Measurements from ENCODE around the gene POLR3K.
"Not testable (repeated sequence)": the region's sequence is repeated elsewhere in the genome, so short reads cannot be mapped to it uniquely, and the experiment has no call there.

Gene POLR3K

DNA sequence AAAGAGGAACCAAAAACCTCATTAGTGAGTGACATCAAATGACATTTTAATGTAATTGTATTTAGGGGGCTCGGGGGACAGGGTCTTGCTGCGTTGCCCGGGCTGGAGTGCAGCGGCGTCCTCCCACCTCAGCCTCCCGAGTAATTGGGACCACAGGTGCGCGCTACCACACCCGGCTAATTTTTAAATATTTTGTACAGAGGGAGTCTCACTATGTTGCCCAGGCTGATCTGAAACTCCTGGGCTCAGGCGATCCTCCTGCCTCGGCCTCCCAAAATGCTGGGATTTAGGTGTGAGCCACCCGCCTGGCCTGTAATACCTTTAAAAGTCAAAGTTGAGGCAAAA is 801 bp upstream of the POLR3K start:
- no peak for DNase-seq
- peak overlapping the region; percentile 73 for H2AFZ ChIP-seq (ENCODE audit: low read length)
- no peaks in the 10 kb centered on the region for H4K20me1 ChIP-seq (ENCODE audit: insufficient read depth, low read length)
- no peaks in the 10 kb centered on the region for H3K9me3 ChIP-seq (replicated peaks; ENCODE audit: insufficient read depth, low read length)
- peaks cover 8% of the 10 kb centered on the region for H3F3A ChIP-seq (ENCODE audit: insufficient read depth, low read length)
- H3K27me3 ChIP-seq (replicated peaks; ENCODE audit: insufficient read depth, low read length), result no peaks in the 10 kb centered on the region
- peaks cover 57% of the 10 kb centered on the region for H3K79me2 ChIP-seq (ENCODE audit: low read length)
- TF ChIP-seq EZH2 (optimal IDR thresholded peaks at IDR 0.05; ENCODE audit: low read depth, low read length), result no peak
- H3K27ac ChIP-seq (ENCODE audit: low read length), result peak overlapping the region; percentile 5; the same call in 1 of the 2 replicates
- peak overlapping the region; percentile 76 for H3K9ac ChIP-seq (ENCODE audit: low read length)
- H3K9me2 ChIP-seq (replicated peaks; ENCODE audit: insufficient read depth, low read length), result no peaks in the 10 kb centered on the region
- peak overlapping the region; percentile 71 for H3K4me2 ChIP-seq (ENCODE audit: low read depth, low read length)
- peak overlapping the region; percentile 78 for H3K4me3 ChIP-seq (ENCODE audit: low read length)
- peaks cover 7% of the 10 kb centered on the region; the same call in 1 of the 2 replicates for H3K4me1 ChIP-seq (ENCODE audit: low read length)
- H3K36me3 ChIP-seq (replicated peaks; ENCODE audit: insufficient read depth, low read length), result peaks cover 7% of the 10 kb centered on the region; the same call in 1 of the 2 replicates

DNA sequence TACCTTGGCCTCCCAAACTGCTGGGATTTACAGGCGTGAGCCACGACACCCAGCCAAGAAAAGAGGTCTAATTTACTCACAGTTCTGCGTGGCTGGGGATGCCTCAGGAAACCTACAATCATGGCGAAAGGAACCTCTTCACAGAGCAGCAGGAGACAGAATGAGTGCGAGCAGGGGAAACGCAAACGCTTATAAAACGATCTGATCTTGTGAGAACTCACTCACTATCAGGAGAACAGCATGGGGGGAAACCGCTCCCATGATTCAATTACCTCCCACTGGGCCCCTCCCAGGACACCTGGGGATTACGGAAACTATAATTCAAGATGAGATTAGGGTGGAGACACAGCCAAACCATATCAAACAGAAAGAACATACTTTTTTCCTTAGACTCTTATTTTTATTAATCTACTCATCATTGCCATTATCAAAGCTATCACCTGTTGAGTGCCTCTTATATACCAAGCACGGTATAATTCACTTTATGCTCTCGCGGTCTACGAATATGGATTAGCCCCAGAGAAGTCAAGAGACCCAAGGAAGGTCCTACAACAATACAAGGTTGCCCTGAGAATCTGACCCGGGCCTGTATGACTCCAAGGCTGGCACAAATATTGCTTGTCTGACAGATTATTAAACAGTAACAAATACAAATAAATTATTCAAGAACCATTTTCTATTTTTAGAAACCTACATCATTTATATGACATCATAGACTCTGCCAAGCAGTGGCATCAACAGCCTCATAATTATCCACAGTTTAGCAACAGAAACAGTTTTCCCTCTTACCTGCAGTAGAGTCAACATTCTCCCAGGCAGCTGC is 2.4 kb downstream of the POLR3K start:
- Histone ChIP-seq H3K27ac (ENCODE audit: low read length) (no peak overlapping the region), H3K36me3 (replicated peaks; ENCODE audit: insufficient read depth, low read length) (peaks cover 5% of the 10 kb centered on the region; the same call in 1 of the 2 replicates), H3K9me2 (replicated peaks; ENCODE audit: insufficient read depth, low read length) (no peaks in the 10 kb centered on the region), H3K4me3 (ENCODE audit: low read length) (no peak overlapping the region), H3K79me2 (ENCODE audit: low read length) (peaks cover 74% of the 10 kb centered on the region), H3K9ac (ENCODE audit: low read length) (no peak overlapping the region), H3K4me1 (ENCODE audit: low read length) (peaks cover 7% of the 10 kb centered on the region; the same call in 1 of the 2 replicates), H3F3A (ENCODE audit: insufficient read depth, low read length) (peaks cover 8% of the 10 kb centered on the region), H3K4me2 (ENCODE audit: low read depth, low read length) (peak overlapping the region; percentile 5; the same call in 1 of the 2 replicates), H3K27me3 (replicated peaks; ENCODE audit: insufficient read depth, low read length) (no peaks in the 10 kb centered on the region), H2AFZ (ENCODE audit: low read length) (no peak overlapping the region), H4K20me1 (ENCODE audit: insufficient read depth, low read length) (no peaks in the 10 kb centered on the region), H3K9me3 (replicated peaks; ENCODE audit: insufficient read depth, low read length) (no peaks in the 10 kb centered on the region)
- no peak for TF ChIP-seq EZH2phosphoT487 (IDR thresholded peaks at IDR 0.05; ENCODE audit: low read length)
- TF ChIP-seq, protein P1, sequence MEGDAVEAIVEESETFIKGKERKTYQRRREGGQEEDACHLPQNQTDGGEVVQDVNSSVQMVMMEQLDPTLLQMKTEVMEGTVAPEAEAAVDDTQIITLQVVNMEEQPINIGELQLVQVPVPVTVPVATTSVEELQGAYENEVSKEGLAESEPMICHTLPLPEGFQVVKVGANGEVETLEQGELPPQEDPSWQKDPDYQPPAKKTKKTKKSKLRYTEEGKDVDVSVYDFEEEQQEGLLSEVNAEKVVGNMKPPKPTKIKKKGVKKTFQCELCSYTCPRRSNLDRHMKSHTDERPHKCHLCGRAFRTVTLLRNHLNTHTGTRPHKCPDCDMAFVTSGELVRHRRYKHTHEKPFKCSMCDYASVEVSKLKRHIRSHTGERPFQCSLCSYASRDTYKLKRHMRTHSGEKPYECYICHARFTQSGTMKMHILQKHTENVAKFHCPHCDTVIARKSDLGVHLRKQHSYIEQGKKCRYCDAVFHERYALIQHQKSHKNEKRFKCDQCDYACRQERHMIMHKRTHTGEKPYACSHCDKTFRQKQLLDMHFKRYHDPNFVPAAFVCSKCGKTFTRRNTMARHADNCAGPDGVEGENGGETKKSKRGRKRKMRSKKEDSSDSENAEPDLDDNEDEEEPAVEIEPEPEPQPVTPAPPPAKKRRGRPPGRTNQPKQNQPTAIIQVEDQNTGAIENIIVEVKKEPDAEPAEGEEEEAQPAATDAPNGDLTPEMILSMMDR (IDR thresholded peaks at IDR 0.05; ENCODE audit: low read length), result no peak
- no peak for TF ChIP-seq EZH2 (optimal IDR thresholded peaks at IDR 0.05; ENCODE audit: low read depth, low read length)
- DNase-seq, result no peak

DNA sequence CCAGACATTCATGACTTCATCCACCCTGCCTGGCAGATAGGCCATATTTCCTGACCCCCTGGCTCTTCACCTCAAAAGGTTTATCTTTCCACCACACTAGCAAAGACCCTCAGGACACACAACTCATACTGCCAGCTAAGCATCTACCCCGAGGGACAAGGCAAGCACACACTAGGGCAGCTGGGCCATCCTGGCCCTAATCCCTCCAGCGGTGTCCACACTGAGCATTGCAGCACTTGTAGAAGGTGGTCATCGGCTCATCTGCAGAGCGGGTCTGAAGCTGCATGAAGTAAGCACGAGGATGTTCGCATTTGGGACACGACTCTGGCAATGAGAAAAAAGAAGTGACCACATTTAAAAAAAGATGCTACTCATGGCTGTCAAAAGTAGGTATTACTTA is 6.2 kb downstream of the POLR3K start:
- Histone ChIP-seq H3K27ac (ENCODE audit: low read length) (no peak overlapping the region), H3K79me2 (ENCODE audit: low read length) (peaks cover 66% of the 10 kb centered on the region), H4K20me1 (ENCODE audit: insufficient read depth, low read length) (no peaks in the 10 kb centered on the region), H2AFZ (ENCODE audit: low read length) (no peak overlapping the region), H3K27me3 (replicated peaks; ENCODE audit: insufficient read depth, low read length) (no peaks in the 10 kb centered on the region), H3K36me3 (replicated peaks; ENCODE audit: insufficient read depth, low read length) (peaks cover 5% of the 10 kb centered on the region; the same call in 1 of the 2 replicates), H3K4me2 (ENCODE audit: low read depth, low read length) (no peak overlapping the region), H3K4me1 (ENCODE audit: low read length) (peaks cover 7% of the 10 kb centered on the region; the same call in 1 of the 2 replicates), H3K9ac (ENCODE audit: low read length) (no peak overlapping the region), H3F3A (ENCODE audit: insufficient read depth, low read length) (no peaks in the 10 kb centered on the region), H3K9me2 (replicated peaks; ENCODE audit: insufficient read depth, low read length) (no peaks in the 10 kb centered on the region), H3K9me3 (replicated peaks; ENCODE audit: insufficient read depth, low read length) (no peaks in the 10 kb centered on the region), H3K4me3 (ENCODE audit: low read length) (no peak overlapping the region)
- DNase-seq, result no peak
- no peak for TF ChIP-seq EZH2 (optimal IDR thresholded peaks at IDR 0.05; ENCODE audit: low read depth, low read length)
- no peak for TF ChIP-seq EZH2phosphoT487 (IDR thresholded peaks at IDR 0.05; ENCODE audit: low read length)
- TF ChIP-seq, protein P1 (IDR thresholded peaks at IDR 0.05; ENCODE audit: low read length), result no peak

DNA sequence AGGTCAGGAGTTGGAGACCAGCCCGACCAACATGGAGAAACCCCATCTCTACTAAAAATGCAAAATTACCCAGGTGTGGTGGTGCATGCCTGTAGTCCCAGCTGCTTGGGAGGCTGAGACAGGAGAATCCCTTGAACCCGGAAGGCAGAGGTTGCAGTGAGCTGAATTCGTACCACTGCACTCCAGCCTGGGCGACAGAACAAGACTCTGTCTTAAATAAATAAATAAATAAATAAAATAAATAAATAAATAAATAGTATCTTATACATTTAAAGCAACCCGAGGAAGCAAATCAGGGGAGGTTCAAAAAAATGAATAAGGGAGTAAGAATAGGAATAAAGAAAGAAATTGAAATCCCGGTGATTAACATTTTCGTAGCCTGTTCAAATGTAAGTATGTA is 6.9 kb downstream of the POLR3K start:
- not testable (repeated sequence) for H3K36me3 ChIP-seq (replicated peaks; ENCODE audit: insufficient read depth, low read length); H3K27me3 ChIP-seq (replicated peaks; ENCODE audit: insufficient read depth, low read length); H3K9ac ChIP-seq (ENCODE audit: low read length); H3K4me2 ChIP-seq (ENCODE audit: low read depth, low read length); H2AFZ ChIP-seq (ENCODE audit: low read length); H3F3A ChIP-seq (ENCODE audit: insufficient read depth, low read length); H4K20me1 ChIP-seq (ENCODE audit: insufficient read depth, low read length); DNase-seq; H3K4me1 ChIP-seq (ENCODE audit: low read length); H3K9me2 ChIP-seq (replicated peaks; ENCODE audit: insufficient read depth, low read length); H3K27ac ChIP-seq (ENCODE audit: low read length); H3K9me3 ChIP-seq (replicated peaks; ENCODE audit: insufficient read depth, low read length); H3K4me3 ChIP-seq (ENCODE audit: low read length)
- peaks cover 61% of the 10 kb centered on the region for H3K79me2 ChIP-seq (ENCODE audit: low read length)
